Caco-2 (cell line): ENCODE results near the gene LACTBL1. TPM values are rescaled to one million over a fixed set of nuclear protein-coding genes. Genes with fewer than 3 reads are reported as not detected.

Source experiments
- BruUV-seq: library from RNA; stranded (reverse); fragments of 400-500 nt; replicated peaks from 2 replicates; lab custom pipeline; 2021; lab: Mats Ljungman, UMichigan
- CTCF ChIA-PET: fragments of 300-600 bp; sonication (Branson Sonifier 250); formaldehyde crosslinking; loops from one replicate; lab custom pipeline; 2022; ENCODE audit warnings: antibody characterized with exemption; lab: Charles Lee
- POLR2A ChIA-PET: fragments of 300-600 bp; sonication (Branson Sonifier 250); formaldehyde crosslinking; loops from one replicate; lab custom pipeline; 2022; ENCODE audit warnings: antibody characterized with exemption; lab: Charles Lee
- DNase-seq, 2 experiments: peaks; one replicate each; pipeline versions ENCODE4 v3.0.0 to v3.0.0-alpha.2; 2020 to 2022
- H3K27me3 ChIP-seq: replicated peaks from 2 replicates; pipeline ENCODE4 v1.6.0; 2011; ENCODE audit warnings: low read length; ENCODE audit not compliant: control insufficient read depth, insufficient read depth
- H3K36me3 ChIP-seq: 2 replicates; pipeline ENCODE4 v1.5.1; 2011; ENCODE audit warnings: low read length; ENCODE audit not compliant: control insufficient read depth, insufficient read depth
- H3K4me1 ChIP-seq: fragments of 250-450 bp; sonication (Bioruptor Pico); 2 replicates; pipeline ENCODE4 v1.5.1; 2020; ENCODE audit warnings: mild to moderate bottlenecking
- H3K4me3 ChIP-seq: 2 replicates; pipeline ENCODE4 v1.5.1; 2011; ENCODE audit warnings: low read depth, mild to moderate bottlenecking, control low read depth, low read length
- H3K9me3 ChIP-seq: fragments of 250-450 bp; sonication (Bioruptor Pico); 2 replicates; pipeline ENCODE4 v1.5.1; 2020; ENCODE audit warnings: mild to moderate bottlenecking, moderate library complexity
- H3K27ac Mint-ChIP-seq: one replicate; pipeline ENCODE4 v1.8.0; 2022; ENCODE audit warnings: mixed read lengths; ENCODE audit not compliant: unreplicated experiment
- H3K27me3 Mint-ChIP-seq: one replicate; pipeline ENCODE4 v1.8.0; 2022; ENCODE audit warnings: mixed read lengths; ENCODE audit not compliant: insufficient read depth, unreplicated experiment
- H3K36me3 Mint-ChIP-seq: one replicate; pipeline ENCODE4 v1.8.0; 2022; ENCODE audit warnings: mild to moderate bottlenecking, mixed read lengths; ENCODE audit not compliant: insufficient read depth, unreplicated experiment
- H3K4me1 Mint-ChIP-seq: one replicate; pipeline ENCODE4 v1.8.0; 2022; ENCODE audit warnings: low read depth, mixed read lengths; ENCODE audit not compliant: unreplicated experiment
- H3K4me3 Mint-ChIP-seq: one replicate; pipeline ENCODE4 v1.8.0; 2022; ENCODE audit warnings: mild to moderate bottlenecking, moderate library complexity, mixed read lengths; ENCODE audit not compliant: unreplicated experiment
- H3K9me3 Mint-ChIP-seq: one replicate; pipeline ENCODE4 v1.8.0; 2022; ENCODE audit warnings: mixed read lengths; ENCODE audit not compliant: unreplicated experiment
- CTCF ChIP-seq, 2 experiments: fragments of 200-600 bp in 1 of 2; IDR thresholded peaks; 1 replicate in 1 of 2; 2 replicates in 1 of 2; pipeline versions ENCODE4 v1.5.1 to v1.8.0; 2011 to 2022; ENCODE audit warnings: antibody characterized with exemption in 1 of 2, control low read depth in 1 of 2, inconsistent platforms in 1 of 2, low read depth in 1 of 2, low read length in 1 of 2, mild to moderate bottlenecking in 1 of 2, moderate library complexity in 1 of 2; ENCODE audit not compliant: insufficient read depth in 1 of 2, severe bottlenecking in 1 of 2, unreplicated experiment in 1 of 2
- intact Hi-C: fragments of 100-400 bp; cut with micrococcal nuclease; formaldehyde crosslinking; loops from one replicate; pipeline ENCODE4 v1.10.0; 2022; ENCODE audit not compliant: unreplicated experiment
- total RNA-seq: library from RNA; stranded (reverse); gene quantifications from 2 replicates; pipeline ENCODE4 v1.2.3, GENCODE V29; 2022

LACTBL1 gene
- total RNA-seq, 1 experiment from 2014 or later: not detected

- Mint-ChIP-seq H3K4me3 (no peak overlapping the region), H3K27ac (no peak overlapping the region), H3K9me3 (no peaks in the 10 kb centered on the region), H3K27me3 (no peaks in the 10 kb centered on the region), H3K36me3 (peaks cover 6% of the 10 kb centered on the region), H3K4me1 (no peaks in the 10 kb centered on the region)
- H3K4me3 ChIP-seq: no peak overlapping the region
- intact Hi-C loops: no loop called here
- DNase-seq: no peak
- POLR2A ChIA-PET: no interaction called here
- CTCF ChIA-PET: interaction anchor here (1.0 kb wide), 1 partner anchor 53 kb away, joined by 4 read pairs; no protein-coding TSS in a partner anchor
- no peaks in the 10 kb centered on the region for H3K9me3 ChIP-seq
- H3K27me3 ChIP-seq: no peaks in the 10 kb centered on the region
- H3K36me3 ChIP-seq: no peaks in the 10 kb centered on the region; the same call in 1 of the 2 replicates
- no peak for TF ChIP-seq CTCF (IDR thresholded peaks at IDR 0.05; ENCODE audit: insufficient read depth in 1 of 2, low read depth in 1 of 2, low read length in 1 of 2, severe bottlenecking in 1 of 2, unreplicated experiment in 1 of 2)
- BruUV-seq: no TSS peak
- no peaks in the 10 kb centered on the region for H3K4me1 ChIP-seq
Measured at GRCh38 chr1:22910986-22911651, 61.5 kb downstream of the LACTBL1 start.

- intact Hi-C loops: no loop called here
- DNase-seq: no peak
- Histone ChIP-seq H3K4me3 (no peak overlapping the region), H3K9me3 (no peaks in the 10 kb centered on the region), H3K27me3 (no peaks in the 10 kb centered on the region), H3K36me3 (no peaks in the 10 kb centered on the region; the same call in 1 of the 2 replicates), H3K4me1 (no peaks in the 10 kb centered on the region)
- H3K36me3 Mint-ChIP-seq: peaks cover 6% of the 10 kb centered on the region
- H3K27ac Mint-ChIP-seq: no peak overlapping the region
- CTCF ChIA-PET: no interaction called here
- TF ChIP-seq CTCF (IDR thresholded peaks at IDR 0.05; ENCODE audit: insufficient read depth in 1 of 2, low read depth in 1 of 2, low read length in 1 of 2, severe bottlenecking in 1 of 2, unreplicated experiment in 1 of 2): no peak
- no peaks in the 10 kb centered on the region for H3K9me3 Mint-ChIP-seq
- H3K27me3 Mint-ChIP-seq: no peaks in the 10 kb centered on the region
- POLR2A ChIA-PET: no interaction called here
- BruUV-seq: no TSS peak
- H3K4me1 Mint-ChIP-seq: no peaks in the 10 kb centered on the region
- no peak overlapping the region for H3K4me3 Mint-ChIP-seq
Measured at GRCh38 chr1:22910286-22910685, 62.4 kb downstream of the LACTBL1 start.

- DNase-seq: no peak
- no peaks in the 10 kb centered on the region for H3K9me3 Mint-ChIP-seq
- no peaks in the 10 kb centered on the region for H3K27me3 Mint-ChIP-seq
- no peaks in the 10 kb centered on the region for H3K4me1 ChIP-seq
- H3K4me3 Mint-ChIP-seq: no peak overlapping the region
- CTCF ChIA-PET: no interaction called here
- no peaks in the 10 kb centered on the region for H3K27me3 ChIP-seq
- intact Hi-C loops: no loop called here
- H3K36me3 Mint-ChIP-seq: peaks cover 6% of the 10 kb centered on the region
- POLR2A ChIA-PET: no interaction called here
- H3K4me1 Mint-ChIP-seq: no peaks in the 10 kb centered on the region
- no peak overlapping the region for H3K27ac Mint-ChIP-seq
- BruUV-seq: no TSS peak
- no peak for TF ChIP-seq CTCF (IDR thresholded peaks at IDR 0.05; ENCODE audit: insufficient read depth in 1 of 2, low read depth in 1 of 2, low read length in 1 of 2, severe bottlenecking in 1 of 2, unreplicated experiment in 1 of 2)
- H3K4me3 ChIP-seq: no peak overlapping the region
- H3K9me3 ChIP-seq: no peaks in the 10 kb centered on the region
- no peaks in the 10 kb centered on the region for H3K36me3 ChIP-seq
Measured at GRCh38 chr1:22908880-22909426, 63.7 kb downstream of the LACTBL1 start.
